Measurements from ENCODE around the gene TEX26.

The TEX26 gene

DNA sequence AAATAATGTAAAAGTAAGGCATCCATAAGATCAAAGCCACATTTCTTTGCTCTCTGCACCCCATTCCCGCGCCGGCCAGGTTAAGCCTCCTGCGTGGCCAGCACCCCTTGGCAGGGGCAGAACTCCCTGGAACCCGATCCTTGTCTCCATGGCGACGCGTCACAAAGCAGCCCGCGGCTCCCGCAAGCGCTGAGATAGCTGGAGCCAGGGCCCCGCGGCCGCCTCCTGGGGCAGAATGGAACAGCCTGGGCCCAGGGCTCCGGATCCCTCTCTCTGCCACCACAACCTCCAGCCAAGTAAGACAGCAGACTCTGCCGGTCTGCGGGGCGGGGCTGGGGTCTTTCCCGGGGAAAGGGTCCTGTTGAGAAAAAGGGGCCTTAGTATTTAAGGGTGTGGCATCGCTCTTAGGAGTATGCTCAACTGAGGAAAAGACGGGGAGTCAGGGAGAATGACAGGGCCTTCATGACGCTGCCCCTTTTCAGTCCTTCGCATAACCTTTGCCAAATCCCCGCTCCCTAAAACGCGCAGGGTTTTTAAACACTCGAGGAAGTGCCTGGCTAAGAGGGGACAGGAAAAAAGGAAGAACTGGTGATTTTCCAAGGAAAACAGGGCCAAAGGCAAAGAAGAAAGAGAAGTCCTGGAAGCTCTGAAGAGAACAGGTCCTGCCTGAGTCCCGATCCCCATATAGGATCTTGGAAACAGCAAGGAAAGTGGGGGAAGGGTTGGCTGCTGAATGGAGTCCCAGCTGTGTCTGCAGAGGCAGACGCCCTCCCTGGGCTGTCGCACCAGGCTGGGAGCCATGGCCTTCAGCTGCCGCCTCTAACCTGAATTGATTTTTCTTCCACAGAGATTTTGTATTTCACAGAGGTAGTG lies at the start of gene TEX26:
TSS of gene TEX26 (plus strand) at position 176 of the 873 bp plus-strand sequence. CDS start at position 236, 60 bp downstream.
- no peak for DNase-seq

DNA sequence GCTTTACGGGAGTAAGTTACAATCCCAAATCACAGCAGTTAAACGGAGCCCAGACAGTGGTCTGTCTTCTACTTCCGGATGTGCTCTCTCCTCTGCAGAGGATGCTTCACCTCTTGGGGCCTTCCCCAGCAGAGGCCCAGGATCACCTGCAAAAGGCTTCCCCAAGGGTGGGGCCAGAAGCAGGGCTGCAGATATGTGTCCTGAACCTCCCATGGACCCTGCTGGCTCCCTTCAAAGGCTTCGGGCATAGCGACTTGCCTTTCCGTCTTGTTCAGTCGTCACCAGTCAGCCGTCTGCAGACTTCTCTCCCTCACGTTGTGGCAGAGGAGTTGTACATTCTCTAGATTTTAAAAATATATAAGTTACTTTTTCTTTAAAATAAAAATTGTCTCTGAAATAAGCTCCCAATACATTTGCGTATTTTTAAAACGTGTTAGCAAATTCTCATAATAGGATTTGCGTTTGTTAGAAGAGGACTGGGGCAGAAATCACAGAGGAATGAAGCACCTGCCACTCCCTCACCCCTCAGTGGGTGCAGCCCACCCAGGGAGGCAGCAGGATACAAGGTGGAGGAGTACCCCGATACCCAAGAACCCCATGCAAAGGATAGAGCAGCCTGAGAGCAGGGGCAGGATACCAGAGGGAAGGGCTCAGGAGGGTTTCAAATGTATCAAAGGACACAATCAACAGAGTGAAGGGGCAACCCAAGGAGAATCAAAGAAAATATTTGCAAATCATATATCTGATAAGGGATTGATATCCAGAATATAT lies 49.3 kb upstream of the TEX26 start:
- DNase-seq = no peak

DNA sequence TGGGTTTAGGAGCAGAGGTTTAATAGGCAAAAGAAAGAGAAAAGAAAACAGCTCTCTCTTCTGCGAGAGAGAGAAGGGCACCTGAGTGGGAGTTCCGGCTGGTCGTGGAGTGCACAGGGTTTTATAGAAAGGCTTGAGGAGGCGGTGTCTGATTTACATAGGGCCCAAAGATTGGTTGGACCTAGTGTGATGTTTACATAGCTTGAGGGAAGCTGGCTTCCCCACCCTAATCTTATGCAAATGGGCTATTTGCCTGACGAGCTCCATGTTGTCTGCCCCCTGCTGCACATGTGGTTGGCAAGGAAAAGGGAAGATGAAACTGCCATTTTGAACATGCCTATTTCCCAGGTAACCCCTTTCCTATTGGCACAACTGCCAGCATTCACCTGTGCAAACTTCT lies 47.9 kb upstream of the TEX26 start:
- DNase-seq = no peak

DNA sequence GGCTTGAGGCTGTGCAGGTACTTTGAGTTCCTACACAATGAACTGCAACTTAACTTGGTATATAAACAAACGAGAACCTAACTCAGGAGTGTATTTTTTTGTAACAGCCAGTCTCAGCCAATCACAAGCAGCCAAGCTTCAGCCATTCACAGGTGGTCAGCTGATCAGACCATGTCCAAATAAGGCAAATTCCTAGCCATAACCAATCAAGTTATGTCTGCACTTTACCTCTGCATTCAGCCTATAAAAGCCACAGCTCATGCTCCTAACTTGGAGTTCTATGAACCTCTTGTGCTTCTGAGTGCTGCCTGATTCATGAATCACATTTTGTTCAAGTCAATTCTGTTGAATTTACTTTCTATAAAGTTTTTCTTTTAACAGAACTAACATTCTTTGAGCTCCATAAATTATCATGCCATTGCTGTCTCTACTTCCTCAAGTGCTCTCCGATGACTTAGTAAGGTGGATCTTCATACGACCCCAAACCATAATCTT lies 43.2 kb upstream of the TEX26 start:
- DNase-seq = no peak

DNA sequence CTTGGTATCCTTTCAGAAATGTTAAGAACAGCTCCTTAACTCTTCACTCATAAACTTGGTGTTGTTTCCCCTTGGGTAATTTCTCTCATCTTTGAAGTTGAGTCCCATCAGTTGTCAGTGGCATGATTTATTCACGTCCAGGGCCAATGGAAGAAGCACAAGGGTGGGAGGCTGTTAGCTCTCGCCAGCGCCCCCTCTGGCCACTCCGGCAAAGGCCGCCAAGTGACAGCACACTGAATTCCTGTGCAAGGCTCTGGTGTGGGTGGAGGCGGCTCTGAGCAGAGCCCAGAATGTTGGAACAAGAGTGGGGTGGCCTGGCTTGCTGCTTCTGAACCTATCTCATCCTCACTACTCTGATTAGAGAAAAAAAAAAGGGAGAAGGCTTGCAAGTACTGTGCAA lies 39.5 kb upstream of the TEX26 start:
- no peak for DNase-seq

DNA sequence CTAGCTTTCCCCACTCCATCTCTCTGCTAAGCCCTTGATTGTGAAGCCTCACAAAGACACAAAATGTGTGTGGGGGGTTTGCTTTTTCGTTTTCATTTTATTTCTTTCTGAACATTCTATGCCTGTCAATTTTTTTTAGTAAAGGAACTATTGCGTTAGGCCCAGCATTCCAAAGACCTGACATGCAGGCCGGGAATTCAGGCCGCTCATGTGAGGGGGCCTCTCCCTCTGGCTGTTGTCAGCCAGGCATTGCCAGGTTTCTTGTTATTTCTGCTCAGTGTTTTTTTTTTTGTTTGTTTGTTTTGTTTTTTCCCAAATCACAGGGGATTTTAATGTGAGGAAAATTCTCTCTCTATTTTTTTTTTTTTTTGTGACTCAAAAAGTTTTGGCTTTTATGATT lies 36.7 kb upstream of the TEX26 start:
- DNase-seq = no peak

DNA sequence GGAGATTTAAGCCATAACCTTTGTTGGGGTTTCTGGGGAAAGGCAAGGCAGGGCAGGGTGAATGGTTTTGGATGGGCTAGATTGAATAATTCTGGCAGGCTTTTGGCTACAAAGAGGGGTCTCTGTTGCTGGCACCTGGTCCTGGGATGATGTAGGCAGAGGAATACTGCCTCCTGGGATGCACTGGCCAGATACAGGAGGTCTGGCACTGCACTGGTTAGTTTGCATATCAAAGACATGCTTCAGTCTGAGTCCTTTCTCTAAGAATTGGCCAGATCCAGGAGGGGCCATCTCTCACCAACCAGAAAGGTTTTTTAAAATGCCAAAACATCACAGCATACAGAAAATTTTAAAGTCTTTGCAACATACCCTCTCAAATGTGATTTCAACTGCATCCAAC lies 34.4 kb upstream of the TEX26 start:
- DNase-seq = no peak

DNA sequence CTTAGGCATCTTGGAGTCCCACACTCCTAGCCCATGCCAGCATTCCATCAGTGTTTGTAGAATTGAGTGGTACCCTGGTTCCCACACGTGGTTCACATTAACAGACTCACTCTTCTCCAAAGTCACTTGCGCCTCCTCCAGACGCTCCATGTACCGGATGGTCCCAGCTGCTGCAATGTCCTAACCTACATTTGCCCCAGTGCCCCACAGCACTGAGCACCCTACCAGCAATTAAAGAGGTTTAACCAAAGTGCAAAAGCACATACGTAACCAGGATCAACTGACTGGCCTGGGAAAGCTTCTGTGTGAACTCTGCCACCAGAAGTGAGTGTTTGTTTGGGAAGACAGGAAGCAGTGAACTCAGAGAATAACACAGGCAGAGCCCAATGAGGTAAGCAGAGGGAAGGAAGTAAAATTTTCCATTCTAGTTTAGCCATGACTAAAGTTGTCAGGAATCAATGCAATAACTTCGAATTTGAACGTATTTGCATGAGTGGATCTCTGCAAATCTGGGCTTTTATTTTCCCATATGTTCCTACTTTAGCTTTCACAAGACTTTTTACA lies 33.7 kb upstream of the TEX26 start:
- peak; percentile 17 for DNase-seq

DNA sequence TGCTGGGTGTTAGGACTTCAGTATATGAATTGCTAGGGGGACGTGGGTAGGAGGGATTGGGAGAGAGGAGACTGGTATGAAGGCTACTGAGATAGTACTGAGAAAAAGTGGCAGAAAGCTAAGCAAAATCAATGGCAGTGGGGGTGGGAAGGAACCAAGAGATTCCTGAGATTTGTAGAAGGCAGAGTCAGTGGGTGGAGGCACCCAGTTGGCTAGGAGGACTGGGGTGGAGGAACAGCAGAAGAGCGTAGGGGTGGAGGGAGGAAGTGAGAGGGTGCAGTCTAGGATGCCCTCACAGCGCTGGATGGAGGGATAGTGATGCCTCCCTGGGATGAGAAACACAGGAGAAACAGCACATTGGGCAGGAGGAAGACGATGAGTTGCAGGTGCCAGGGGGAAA lies 32.0 kb upstream of the TEX26 start:
- DNase-seq = no peak

DNA sequence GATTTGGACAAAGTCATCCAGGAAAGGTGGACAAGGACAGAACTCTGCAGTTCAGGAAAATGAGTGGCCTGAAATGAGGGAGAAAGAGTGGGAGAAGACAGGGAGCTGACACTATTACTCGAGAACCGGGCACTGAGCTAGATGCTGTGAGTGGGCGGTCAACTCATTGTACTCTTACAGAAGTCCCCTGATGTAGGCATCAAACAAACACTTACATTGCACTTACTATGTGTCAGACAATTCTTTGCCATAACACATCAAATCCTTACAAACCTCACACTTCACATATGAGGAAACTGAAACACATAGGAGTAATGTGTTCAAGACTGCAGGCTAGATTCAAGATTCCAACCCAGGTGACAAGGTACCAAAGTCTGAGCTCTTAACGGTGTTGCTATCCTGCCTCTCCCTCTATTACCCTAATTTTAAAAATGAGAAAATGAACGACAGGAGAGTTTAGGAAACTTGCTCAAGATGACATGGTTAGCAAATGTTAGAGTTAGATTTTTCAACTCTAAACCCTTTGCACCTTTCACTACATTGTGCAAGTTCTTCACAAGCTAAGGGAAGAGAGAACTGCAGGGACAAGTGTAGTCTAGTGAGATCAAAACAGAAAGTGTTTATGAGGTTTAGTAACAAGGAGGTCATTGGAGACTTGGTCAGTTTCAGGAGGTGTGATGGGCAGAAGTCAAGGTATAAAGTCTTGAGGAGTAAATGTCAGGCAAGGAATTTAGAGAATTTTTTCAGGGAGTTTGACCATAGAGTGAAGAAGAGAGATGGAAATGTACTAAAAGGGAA lies 31.3 kb upstream of the TEX26 start:
- no peak for DNase-seq

DNA sequence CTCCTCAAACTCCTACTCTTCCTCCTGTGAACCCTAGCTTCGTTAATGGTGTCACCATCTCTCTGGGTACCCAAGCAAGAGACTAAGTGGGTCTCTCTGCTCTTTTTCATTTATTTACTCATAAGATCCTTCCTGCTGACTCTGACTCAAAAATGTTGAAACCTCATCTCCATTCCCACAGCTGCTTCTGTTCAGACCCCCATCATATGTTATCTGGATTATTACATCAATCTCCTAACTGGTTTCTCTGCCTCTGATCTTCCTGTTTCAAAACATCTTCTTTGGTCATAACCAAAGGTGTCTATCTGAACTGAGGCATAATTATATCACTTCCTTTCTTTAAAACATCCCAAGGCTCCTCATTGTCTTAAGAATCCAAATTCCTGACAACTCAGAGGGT lies 28.4 kb upstream of the TEX26 start:
- DNase-seq = no peak

DNA sequence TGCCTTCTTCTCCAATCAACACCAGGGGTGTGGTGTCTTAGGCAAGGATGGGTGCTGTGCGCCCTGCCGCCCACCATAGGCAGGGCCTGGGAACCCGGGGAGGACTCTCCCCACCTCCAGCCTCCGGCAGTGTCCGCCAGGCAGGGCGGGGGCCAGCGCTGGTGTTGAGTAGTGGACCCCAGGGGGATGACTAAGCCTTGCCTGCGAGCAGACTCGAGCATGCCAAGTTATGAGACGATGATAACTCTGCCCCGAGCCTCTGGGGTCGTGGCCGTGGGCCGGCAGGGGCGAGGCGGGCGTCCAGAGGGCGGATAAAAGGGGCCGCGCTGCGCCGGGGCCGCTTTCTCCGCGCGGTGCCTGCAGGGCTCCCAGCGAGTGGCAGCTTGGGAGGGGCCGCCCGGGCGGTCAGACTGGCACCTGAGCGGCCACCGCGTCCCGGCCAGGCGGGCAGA lies 26.5 kb upstream of the TEX26 start, which contains the start of gene MEDAG:
TSS of gene MEDAG (plus strand) at position 340 of the 452 bp plus-strand sequence. CDS start 245 bp downstream, outside the sequence.
- no peak for DNase-seq

DNA sequence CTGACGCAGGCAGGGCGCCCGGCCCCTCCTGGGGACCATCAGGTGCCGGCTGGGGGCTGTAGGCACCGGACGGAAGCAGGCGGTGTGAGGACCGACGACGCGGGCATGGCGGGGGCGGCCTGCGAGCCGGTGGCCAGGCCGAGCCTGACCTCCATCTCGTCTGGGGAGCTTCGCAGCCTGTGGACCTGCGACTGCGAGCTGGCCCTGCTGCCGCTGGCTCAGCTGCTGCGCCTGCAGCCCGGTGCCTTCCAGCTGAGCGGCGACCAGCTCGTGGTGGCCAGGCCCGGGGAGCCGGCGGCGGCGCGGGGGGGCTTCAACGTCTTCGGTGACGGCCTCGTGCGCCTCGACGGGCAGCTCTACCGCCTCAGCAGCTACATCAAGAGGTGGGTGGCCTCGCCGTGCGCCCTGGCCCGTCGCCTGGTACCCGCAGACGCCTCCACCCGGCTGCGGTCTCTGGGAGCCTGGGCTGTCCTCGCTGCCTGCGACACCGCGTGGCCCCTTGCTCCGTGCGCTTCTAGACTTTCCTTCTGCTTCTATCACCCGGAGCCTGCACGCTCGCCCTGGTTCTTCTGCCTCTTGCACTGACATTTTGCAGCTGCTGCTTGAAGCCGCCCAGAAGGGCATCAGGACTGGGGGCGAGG lies 25.9 kb upstream of the TEX26 start:
- DNase-seq = no peak

DNA sequence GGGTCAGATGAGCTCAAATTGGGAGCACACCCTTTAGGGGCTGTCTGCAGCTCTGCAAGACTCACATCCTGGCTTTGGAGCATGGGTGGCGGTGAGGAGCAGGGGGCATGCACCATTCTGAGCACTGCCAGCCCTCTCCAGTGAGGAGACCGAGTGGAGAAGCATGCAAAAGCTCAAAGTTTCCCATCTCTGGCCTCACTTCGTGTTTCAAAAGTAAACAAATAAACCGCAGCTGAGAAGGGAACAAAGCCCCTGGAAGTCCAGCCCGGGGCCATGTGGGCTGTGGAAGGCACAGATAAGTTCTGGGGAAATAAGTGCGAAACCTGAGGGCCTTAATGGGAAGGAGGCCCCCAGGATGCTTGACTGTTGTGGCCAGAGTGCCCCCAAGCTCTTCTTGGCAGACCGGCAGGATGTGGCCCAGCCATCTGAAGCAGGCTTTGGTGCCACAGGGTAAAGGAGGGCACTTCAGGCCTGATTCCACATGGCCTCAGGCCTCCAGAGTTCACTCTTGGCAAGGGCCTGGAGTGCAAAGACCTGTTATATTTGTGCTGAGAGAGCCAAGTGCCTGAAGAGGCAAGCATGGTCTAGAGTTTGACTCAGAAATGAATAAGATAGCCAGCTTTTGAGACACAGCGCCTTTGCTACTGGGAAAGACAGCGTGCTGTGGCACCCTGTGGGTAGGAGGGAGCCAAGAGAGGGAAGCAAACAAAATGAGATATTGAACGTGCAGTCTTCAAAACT lies 25.2 kb upstream of the TEX26 start:
- no peak for DNase-seq

DNA sequence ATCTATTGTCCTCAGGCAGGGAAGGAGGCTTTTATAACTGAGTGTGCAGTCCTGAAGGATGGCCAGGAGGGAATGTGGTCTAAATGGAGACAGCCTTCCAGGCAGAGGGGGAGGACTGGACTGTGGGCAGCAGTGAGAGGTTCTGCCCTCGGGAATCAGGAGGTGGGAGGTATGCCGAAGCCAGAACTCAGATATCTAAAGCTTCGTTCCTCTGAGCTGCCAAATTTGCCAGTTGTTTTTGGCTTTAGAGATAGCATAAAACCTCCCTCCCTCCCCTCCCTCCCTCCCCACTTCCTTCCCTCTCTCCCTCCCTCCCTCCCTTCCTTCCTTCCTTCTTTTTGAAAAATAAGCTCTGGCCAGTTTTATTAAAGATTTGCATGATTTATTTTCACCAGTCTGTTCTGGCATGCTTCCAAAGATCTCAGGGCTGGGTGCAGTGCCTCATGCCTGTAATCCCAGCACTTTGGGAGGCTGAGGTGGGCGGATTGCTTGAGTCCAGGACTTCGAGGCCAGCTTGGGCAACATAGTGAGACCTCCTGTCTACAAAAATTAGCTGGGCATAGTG lies 24.0 kb upstream of the TEX26 start:
- no peak for DNase-seq

DNA sequence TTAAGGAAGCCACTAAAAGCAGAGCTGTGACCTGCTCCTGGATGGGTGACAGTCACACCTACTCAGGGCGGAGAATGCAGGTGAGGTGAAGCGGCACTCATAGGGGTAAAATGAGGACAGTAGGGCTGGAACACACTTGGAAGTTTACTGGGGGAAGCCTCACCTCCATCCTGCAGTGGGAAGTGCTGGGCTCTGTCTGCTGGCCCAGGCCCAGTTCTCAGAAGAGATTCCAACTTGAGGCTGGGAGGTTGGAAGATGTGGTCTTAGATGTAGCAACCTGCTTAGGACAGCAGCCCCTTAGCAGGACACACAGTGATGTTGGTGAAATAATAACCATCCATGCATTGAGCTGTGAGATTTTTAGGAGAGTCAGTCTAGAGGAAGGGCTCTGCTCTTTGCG lies 21.8 kb upstream of the TEX26 start:
- no peak for DNase-seq

DNA sequence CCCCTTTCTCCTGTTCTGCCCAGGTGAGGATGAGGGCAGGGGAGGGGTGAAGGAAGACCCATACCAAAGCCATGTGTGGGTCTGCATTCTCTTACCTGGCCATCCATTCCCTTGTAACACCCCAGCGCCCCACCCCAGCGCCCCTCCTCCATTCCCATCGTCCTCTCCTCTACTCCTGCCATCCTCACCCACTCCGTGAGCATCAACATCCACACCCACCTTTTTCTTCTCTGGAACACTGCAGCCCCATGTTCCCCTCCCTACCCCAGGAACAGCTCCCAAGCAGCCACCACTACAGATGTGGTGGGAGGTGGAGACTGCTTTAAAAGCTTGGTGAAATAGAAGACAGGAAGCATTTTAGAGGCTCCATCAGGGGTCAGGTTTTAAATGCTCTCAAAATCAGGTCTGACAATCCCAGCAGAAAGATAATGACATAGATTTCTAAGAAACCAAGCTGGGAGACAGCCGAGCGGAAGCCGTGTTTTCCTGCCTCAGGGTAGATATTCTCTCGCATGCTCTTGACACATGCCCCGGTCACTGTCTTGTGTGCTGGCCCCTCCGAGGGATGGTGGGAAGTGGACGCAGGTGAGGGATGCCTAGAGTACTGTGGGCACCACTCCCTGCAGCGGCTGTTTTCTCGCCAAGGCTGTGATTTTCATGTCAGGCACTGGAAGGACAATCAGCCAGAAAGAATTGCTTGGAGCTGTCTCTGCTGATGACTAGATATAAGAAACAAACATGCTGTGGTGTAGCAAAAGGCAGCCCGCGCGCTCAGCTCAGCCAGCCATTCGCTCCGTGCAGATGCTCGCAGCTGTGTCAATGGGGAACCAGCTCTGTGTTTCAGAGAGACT lies 16.5 kb upstream of the TEX26 start:
- no peak for DNase-seq

DNA sequence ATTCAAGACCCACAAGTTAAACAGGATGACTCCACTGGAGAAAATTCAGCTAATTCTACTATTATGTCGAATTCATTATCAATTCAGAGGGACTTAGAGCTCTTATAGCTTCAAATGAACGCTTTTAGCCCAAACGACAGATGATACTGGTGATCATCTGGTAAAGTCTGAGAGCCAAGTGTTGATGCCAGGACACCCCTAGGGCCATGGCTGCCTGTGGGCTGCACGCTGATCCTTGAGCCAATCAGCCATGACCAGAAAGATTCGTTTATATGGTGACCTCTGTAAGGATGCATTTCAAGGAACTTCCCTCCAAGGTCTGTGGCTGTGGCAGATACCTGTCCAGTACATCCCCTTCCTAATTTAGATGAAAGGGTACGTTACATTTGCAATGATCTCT lies 15.5 kb upstream of the TEX26 start:
- DNase-seq = no peak

DNA sequence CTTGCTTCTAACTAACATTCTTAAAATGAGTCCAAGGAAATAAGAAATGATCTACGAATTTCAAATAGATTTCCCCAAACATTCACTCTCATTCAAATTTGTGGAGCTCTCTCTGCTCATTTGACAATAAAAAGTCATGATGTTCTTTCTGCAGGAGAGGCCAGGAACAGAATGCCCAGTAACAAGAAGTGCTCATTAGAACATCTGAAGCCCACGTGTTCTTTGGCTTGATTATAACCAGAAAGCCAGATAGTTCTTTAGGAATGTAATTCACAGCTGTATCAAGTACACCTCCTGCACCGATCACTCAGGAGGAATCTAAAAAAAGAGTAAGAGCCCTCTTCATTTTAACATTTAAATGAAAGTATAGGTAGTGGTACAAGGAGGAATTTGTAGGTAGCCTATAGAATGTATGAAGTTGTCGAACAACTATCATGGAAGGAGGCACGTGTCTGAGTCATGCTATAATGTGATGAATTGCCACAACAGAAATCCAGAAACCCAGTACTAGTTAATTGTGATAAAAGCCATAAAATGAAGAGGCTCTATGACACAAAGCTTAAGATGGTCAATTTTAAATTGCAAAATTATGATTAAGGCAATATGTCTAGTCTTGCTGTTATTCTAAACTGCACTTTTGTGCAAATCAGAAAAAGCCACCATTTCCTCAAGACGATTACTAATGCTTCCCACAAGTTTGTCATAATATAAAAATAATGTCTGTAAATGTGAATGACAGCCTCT lies 13.6 kb upstream of the TEX26 start:
- DNase-seq = no peak

Data from stimulated activated CD4-positive, alpha-beta T cell treated with anti-CD3 and anti-CD28 coated beads, Interleukin-4, amount 100 ng/mL, for 24 hours (primary cell).